Adrenal gland (tissue), 5 donors: ENCODE measurements around the gene ABL1.

Experiments
- CTCF ChIP-seq, 6 experiments: fragments of 450-650 bp in 4 of 6; fragments of 200-600 bp in 2 of 6; sonication (generic) in 1 of 6; IDR thresholded peaks; 1 replicate in 5 of 6; 2 replicates in 1 of 6; pipeline versions ENCODE4 v1.5.1 to v1.8.0; 2016 to 2021; ENCODE audit warnings: antibody characterized with exemption in 6 of 6, mild to moderate bottlenecking in 2 of 6, moderate library complexity in 1 of 6
- POLR2A ChIP-seq, 2 donors: fragments of 450-650 bp; IDR thresholded peaks; one replicate each; pipeline ENCODE4 v1.6.1; 2017; ENCODE audit warnings: antibody characterized with exemption in 2 of 2, mild to moderate bottlenecking in 2 of 2, moderate library complexity in 1 of 2
- donor health status: DM: no; HTN: no; CAD: no.

- TF ChIP-seq CTCF (IDR thresholded peaks at IDR 0.05) (no peak), POLR2A (IDR thresholded peaks at IDR 0.05) (no peak)
Measured at GRCh38 chr9:130887494-130888144, 52.6 kb downstream of the ABL1 start.
